Cardiac fibroblast (primary cell): Measurements from ENCODE around the gene TLE4.

ENCODE experiments used
- DNase-seq, 2 donors: peaks; one replicate each; pipeline versions ENCODE4 v3.0.0 to v3.0.0-alpha.2; 2010; ENCODE audit warnings: low read depth in 2 of 2
- H3K4me3 ChIP-seq, 2 donors: replicated peaks in 1 of 2; 1 replicate in 1 of 2; 2 replicates in 1 of 2; pipeline ENCODE4 v1.5.1; 2011; ENCODE audit warnings: low read depth in 2 of 2, low read length in 2 of 2, mild to moderate bottlenecking in 2 of 2, moderate library complexity in 1 of 2
- TF ChIP-seq, protein P1 (sequence below): IDR thresholded peaks from one replicate; pipeline ENCODE4 v1.5.1; 2011; ENCODE audit warnings: low read depth, mild to moderate bottlenecking, low read length, inconsistent platforms

Gene TLE4

DNA sequence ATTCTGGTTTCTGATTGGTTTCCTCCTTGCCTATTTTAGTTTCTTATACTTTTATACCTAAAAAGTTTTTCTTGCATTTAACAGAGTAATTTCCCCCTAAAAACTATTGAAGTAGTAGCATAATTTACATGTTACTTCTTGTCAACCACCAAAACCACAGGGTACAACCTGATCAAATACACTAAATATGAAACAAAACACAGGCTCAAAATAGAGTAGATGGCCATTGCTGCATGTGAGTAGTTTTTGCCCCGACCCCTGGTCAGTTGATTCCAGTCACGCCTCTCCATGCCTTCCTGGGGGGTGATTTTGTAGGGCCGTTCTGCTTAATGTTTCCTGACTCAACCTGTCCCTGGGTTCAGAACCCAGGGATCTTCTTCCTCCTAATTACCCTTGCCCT lies 101.8 kb downstream of the TLE4 start:
- no peak for DNase-seq
- no peak overlapping the region for H3K4me3 ChIP-seq
- TF ChIP-seq, protein P1, sequence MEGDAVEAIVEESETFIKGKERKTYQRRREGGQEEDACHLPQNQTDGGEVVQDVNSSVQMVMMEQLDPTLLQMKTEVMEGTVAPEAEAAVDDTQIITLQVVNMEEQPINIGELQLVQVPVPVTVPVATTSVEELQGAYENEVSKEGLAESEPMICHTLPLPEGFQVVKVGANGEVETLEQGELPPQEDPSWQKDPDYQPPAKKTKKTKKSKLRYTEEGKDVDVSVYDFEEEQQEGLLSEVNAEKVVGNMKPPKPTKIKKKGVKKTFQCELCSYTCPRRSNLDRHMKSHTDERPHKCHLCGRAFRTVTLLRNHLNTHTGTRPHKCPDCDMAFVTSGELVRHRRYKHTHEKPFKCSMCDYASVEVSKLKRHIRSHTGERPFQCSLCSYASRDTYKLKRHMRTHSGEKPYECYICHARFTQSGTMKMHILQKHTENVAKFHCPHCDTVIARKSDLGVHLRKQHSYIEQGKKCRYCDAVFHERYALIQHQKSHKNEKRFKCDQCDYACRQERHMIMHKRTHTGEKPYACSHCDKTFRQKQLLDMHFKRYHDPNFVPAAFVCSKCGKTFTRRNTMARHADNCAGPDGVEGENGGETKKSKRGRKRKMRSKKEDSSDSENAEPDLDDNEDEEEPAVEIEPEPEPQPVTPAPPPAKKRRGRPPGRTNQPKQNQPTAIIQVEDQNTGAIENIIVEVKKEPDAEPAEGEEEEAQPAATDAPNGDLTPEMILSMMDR: no peak

DNA sequence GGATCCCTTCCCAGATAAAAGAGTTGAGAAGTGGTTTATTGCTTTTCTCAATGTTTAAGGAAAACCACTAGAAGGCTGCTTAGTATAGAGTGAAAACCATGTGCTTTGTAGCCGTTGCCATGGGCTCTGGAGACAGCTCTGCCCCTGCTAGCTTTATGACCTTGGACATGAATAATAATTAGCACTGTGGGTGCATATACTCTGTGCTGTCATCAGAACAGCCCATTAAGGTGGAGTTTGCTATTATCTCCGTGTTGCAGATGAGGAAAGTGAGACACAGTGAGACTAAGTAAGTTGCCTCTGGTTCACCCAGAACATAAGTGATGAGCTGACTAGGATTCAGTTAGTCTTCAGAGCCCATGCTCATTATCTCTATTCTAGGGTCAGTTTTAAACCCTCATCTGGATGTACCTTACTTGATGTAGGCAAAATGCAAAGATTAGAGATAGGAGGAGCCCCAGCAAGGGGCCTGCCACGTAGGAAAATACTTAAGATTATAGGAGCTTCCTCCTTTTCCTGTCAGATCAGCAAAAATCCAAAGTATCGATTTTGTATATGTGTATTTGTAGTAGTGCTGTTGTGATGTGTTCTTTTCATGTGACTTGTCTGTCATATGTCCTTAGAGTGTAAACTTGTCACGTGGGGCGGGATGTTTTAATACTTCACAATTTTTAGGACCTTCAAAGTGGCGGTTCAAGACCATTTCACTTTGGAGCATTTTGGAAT lies 102.5 kb downstream of the TLE4 start:
- H3K4me3 ChIP-seq: no peak overlapping the region
- DNase-seq: no peak
- TF ChIP-seq, protein P1: no peak

DNA sequence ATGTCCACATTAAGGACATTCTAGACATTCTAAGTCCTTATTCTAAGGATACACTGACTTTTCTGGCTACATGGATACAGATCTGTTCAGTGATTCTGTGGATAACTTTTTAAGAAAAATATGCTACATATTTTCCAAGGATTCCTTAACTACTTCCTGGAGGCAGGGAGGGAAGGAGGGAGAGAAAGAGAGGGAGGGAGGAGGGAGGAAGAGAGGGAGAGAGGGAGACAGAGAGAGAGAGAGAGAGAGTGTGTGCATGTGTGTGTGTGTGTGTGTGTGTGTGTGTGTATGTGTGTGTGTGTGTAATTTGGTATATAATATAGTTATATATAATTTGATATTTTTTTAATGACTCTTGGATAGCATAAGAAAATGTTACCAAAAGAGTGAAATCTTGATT lies 109.8 kb downstream of the TLE4 start:
- TF ChIP-seq, protein P1: no peak
- no peak for DNase-seq
- no peak overlapping the region for H3K4me3 ChIP-seq

DNA sequence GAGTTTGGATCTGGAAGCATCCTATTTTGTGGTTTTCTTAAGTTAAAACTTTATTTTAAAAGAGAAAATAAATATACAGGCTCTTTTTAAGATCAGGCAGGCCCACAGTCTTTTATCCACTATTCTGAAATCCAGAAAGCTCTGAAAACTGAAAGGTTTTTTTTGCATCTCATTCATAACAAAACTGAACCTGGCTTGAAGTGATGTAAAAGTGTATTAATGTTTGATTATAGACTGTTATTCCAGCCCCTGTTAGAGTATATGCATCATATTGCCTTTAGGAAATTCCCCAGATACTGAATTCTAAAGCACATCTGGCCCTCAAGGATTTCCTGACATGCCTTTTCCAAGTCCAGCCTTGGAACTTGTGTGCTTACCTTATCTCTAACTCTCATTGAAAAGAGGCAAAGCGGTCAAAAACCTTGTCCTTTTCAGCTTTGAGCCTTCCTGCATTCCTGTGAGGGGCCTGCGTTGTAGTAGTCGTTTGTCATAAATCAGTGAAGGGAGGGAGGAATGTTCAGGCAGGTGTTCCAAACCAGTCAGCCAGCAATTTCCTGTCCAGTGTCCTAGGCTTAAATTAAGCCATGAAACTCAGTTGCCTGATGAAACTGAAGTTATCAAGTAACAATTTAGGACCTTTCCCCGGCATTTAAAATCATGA lies 110.4 kb downstream of the TLE4 start:
- DNase-seq: peak; percentile 28 to 36
- TF ChIP-seq, protein P1: no peak
- H3K4me3 ChIP-seq: no peak overlapping the region

DNA sequence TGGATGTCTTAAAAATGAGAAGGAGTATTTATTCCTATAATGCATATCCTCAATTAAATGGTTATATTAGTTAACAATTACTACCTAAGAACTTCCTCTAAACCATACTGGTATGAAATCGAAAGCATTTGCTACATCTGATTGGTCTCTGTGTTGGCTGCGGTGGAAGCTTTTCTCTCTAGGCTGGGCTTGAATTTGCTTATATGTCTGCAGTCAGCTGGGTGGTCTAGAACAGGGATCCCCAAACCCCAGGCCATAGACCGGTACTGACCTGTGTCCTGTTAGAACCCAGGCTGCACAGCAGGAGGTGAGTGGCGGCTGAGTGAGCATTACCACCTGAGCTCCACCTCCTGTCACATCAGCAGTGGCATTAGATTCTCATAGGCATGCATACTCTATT lies 112.3 kb downstream of the TLE4 start:
- TF ChIP-seq, protein P1: no peak
- H3K4me3 ChIP-seq: no peak overlapping the region
- DNase-seq: no peak

DNA sequence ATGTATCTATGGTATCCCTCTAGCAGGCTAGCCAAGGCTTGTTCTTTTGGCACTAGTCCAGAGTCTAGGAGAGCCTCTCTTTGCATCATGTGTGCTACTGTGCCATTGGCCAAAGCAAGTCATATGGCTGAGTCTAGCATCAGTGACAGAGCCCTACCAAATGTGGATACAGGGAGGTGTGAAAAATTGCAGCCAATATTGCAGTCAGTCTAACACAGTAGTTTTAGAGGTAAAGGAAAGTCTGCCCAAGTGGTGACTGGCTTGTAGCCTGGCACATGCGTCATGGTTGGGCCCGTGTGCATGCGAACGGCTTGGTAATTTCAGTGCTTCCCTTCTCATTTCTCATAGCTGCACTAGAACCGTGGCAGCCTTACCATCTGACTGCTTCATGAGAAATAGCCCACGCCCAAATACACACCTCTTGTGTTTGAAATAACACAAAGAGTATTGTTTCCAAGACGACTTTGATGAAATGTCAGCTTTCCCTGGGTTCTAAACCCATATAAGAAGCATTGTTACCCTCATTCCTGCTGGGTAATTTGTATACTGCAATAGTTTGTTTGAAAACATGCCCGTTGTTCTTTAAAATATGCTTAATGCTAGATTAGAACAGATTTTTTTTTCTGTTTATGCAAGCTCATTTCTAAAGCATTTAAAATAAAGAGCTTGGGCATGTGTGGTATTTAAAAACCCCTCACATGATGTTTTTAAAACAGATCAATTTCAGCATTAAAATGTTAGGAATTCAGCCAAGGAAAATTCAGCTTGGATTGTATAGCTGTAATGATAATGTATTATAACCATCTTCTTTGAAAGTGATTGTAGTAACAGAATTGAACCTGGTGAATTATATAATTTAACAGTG lies 113.2 kb downstream of the TLE4 start:
- TF ChIP-seq, protein P1: no peak
- DNase-seq: peak in 1 of 2 donors; percentile 46
- no peak overlapping the region for H3K4me3 ChIP-seq
